ENCODE measurements around the gene MIEF1. TPM values are rescaled to one million over a fixed set of nuclear protein-coding genes. Genes with fewer than 3 reads are reported as not detected.

The MIEF1 gene
- total and polyA plus RNA-seq, 2 experiments from 2014 or later: 13.2 to 40.1 TPM

DNA sequence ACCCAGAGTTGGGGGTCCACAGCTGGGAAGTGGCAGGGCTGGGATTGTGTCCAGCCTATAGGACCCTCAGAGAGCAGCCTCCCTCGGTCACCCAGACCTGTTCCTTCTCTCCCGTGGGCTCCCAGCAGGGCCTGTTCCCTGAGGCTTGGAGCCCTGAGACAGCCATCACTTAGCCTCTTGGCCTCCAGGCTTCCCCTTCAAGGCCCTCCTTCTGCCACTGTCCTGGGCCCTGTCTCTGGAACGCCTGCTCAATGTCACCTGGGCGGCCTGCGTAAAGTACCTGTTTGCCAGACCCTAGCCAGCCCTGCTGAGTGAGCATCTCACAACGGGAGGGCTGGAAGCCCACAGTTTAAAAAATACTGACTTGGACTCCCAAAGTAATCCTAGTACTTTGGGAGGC is 38.8 kb upstream of the MIEF1 start:
- no peak for DNase-seq (ENCODE audit: low spot score)
- Histone ChIP-seq H3K79me2 (replicated peaks; ENCODE audit: insufficient read depth) (no peaks in the 10 kb centered on the region), H2AFZ (no peak overlapping the region), H3F3A (replicated peaks; ENCODE audit: low read depth) (no peaks in the 10 kb centered on the region), H3K4me2 (no peak overlapping the region), H3K27ac (ENCODE audit: low read depth) (no peak overlapping the region), H3K4me1 (ENCODE audit: insufficient read depth) (peaks cover 2% of the 10 kb centered on the region; the same call in 1 of the 2 replicates), H4K20me1 (replicated peaks; ENCODE audit: insufficient read depth) (no peaks in the 10 kb centered on the region), H3K36me3 (ENCODE audit: insufficient read depth) (no peaks in the 10 kb centered on the region), H3K9me2 (ENCODE audit: insufficient read depth) (no peaks in the 10 kb centered on the region), H3K4me3 (no peak overlapping the region), H3K27me3 (ENCODE audit: insufficient read depth) (peaks cover 6% of the 10 kb centered on the region)
- TF ChIP-seq CREB1 (CRISPR knock-in tag; IDR thresholded peaks at IDR 0.05; ENCODE audit: low read depth) (no peak), JUNB (IDR thresholded peaks at IDR 0.05; ENCODE audit: unreplicated experiment) (no peak), STAT1 (IDR thresholded peaks at IDR 0.05; ENCODE audit: unreplicated experiment) (no peak), EZH2 (IDR thresholded peaks at IDR 0.05; ENCODE audit: low read depth, unreplicated experiment) (no peak), NANOG (IDR thresholded peaks at IDR 0.05; ENCODE audit: borderline replicate concordance) (no peak), ETS1 (IDR thresholded peaks at IDR 0.05) (no peak), ZNF331 (CRISPR knock-in tag; IDR thresholded peaks at IDR 0.05; ENCODE audit: low read depth) (no peak), CTCF (conservative IDR thresholded peaks at IDR 0.05; ENCODE audit: low read depth in 2 of 2) (no peak)
- TF ChIP-seq, protein P1, sequence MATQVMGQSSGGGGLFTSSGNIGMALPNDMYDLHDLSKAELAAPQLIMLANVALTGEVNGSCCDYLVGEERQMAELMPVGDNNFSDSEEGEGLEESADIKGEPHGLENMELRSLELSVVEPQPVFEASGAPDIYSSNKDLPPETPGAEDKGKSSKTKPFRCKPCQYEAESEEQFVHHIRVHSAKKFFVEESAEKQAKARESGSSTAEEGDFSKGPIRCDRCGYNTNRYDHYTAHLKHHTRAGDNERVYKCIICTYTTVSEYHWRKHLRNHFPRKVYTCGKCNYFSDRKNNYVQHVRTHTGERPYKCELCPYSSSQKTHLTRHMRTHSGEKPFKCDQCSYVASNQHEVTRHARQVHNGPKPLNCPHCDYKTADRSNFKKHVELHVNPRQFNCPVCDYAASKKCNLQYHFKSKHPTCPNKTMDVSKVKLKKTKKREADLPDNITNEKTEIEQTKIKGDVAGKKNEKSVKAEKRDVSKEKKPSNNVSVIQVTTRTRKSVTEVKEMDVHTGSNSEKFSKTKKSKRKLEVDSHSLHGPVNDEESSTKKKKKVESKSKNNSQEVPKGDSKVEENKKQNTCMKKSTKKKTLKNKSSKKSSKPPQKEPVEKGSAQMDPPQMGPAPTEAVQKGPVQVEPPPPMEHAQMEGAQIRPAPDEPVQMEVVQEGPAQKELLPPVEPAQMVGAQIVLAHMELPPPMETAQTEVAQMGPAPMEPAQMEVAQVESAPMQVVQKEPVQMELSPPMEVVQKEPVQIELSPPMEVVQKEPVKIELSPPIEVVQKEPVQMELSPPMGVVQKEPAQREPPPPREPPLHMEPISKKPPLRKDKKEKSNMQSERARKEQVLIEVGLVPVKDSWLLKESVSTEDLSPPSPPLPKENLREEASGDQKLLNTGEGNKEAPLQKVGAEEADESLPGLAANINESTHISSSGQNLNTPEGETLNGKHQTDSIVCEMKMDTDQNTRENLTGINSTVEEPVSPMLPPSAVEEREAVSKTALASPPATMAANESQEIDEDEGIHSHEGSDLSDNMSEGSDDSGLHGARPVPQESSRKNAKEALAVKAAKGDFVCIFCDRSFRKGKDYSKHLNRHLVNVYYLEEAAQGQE (IDR thresholded peaks at IDR 0.05; ENCODE audit: unreplicated experiment): no peak
- no peaks in the 10 kb centered on the region for H3K9me3 Mint-ChIP-seq
- ATAC-seq: no peak
- peaks cover 28% of the 10 kb centered on the region for H3K27me3 Mint-ChIP-seq (ENCODE audit: insufficient read depth, low read depth, poor library complexity)
- no peaks in the 10 kb centered on the region for H3K36me3 Mint-ChIP-seq (ENCODE audit: low read depth)
- no peak overlapping the region for H3K27ac Mint-ChIP-seq
- H3K4me1 Mint-ChIP-seq: peaks cover 8% of the 10 kb centered on the region
- H3K4me3 Mint-ChIP-seq: no peak overlapping the region

DNA sequence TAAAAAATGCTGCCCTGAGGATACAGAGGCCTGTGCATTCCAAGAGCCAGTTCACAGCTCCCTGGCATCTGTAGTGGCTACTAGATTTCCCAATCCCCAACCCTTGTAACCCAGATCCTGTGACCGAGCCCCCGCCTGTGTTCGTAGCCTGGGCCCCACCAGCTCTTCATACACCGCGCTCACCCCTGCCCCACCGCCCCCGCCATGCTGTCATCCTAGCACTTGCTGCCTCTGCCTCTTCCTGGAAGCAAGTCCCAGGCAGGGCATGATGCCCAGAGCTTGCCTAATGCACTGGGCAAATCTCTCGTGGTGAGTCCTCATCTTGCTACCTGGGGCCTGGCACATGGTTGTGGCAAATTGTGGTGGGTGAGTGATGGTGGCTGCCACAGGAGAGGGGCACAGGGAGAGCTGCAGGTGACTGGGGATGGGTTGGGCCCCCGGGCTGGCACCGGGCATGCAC is 38.1 kb upstream of the MIEF1 start:
- peaks cover 7% of the 10 kb centered on the region; the same call in 2 of the 3 replicates for H3K4me1 Mint-ChIP-seq
- H3K36me3 ChIP-seq (ENCODE audit: insufficient read depth): no peaks in the 10 kb centered on the region

More for the DNA sequence above, 38.1 kb upstream of the MIEF1 start:
- no peaks in the 10 kb centered on the region for H3F3A ChIP-seq (replicated peaks; ENCODE audit: low read depth)
- no peak overlapping the region for H3K4me3 Mint-ChIP-seq
- no peak overlapping the region for H3K27ac ChIP-seq (ENCODE audit: low read depth)
- H3K9me3 Mint-ChIP-seq: no peaks in the 10 kb centered on the region
- no peaks in the 10 kb centered on the region for H4K20me1 ChIP-seq (replicated peaks; ENCODE audit: insufficient read depth)
- H3K4me2 ChIP-seq: no peak overlapping the region
- no peaks in the 10 kb centered on the region for H3K79me2 ChIP-seq (replicated peaks; ENCODE audit: insufficient read depth)
- no peak overlapping the region for H2AFZ ChIP-seq
- no peak for TF ChIP-seq CREB1 (CRISPR knock-in tag; IDR thresholded peaks at IDR 0.05; ENCODE audit: low read depth)
- no peak for TF ChIP-seq CTCF (conservative IDR thresholded peaks at IDR 0.05; ENCODE audit: low read depth in 2 of 2)
- TF ChIP-seq STAT1 (IDR thresholded peaks at IDR 0.05; ENCODE audit: unreplicated experiment): no peak
- TF ChIP-seq ZNF331 (CRISPR knock-in tag; IDR thresholded peaks at IDR 0.05; ENCODE audit: low read depth): no peak
- peaks cover 22% of the 10 kb centered on the region for H3K27me3 Mint-ChIP-seq (ENCODE audit: insufficient read depth, low read depth, poor library complexity)
- no peaks in the 10 kb centered on the region for H3K36me3 Mint-ChIP-seq (ENCODE audit: low read depth)
- ATAC-seq (no peak), DNase-seq (ENCODE audit: low spot score) (no peak)
- H3K9me2 ChIP-seq (ENCODE audit: insufficient read depth): no peaks in the 10 kb centered on the region
- no peaks in the 10 kb centered on the region for H3K27me3 ChIP-seq (ENCODE audit: insufficient read depth)
- H3K4me3 ChIP-seq: no peak overlapping the region
- H3K4me1 ChIP-seq (ENCODE audit: insufficient read depth): no peaks in the 10 kb centered on the region
- H3K27ac Mint-ChIP-seq: no peak overlapping the region

Measured in GM23338 (cell line).